HCT116 (cell line): ENCODE results near the gene KIF5C. TPM values are rescaled to one million over a fixed set of nuclear protein-coding genes. Genes with fewer than 3 reads are reported as not detected.

Experiments used
- ATAC-seq: fragments of 200-7000 bp; cut with Tn5 transposase; 2 replicates; pipeline ENCODE4 v1.9.1; 2020; ENCODE audit warnings: mild to moderate bottlenecking, moderate library complexity
- BruUV-seq: library from RNA; stranded (reverse); fragments of 400-500 nt; replicated peaks from 2 replicates; lab custom pipeline; 2021; lab: Mats Ljungman, UMichigan
- CTCF ChIA-PET: fragments of 300-600 bp; sonication (Branson Sonifier 250); formaldehyde crosslinking; loops from one replicate; lab custom pipeline; 2021; ENCODE audit warnings: antibody characterized with exemption; lab: Charles Lee
- POLR2A ChIA-PET: fragments of 300-600, 350-600 bp; sonication (Branson Sonifier 250); formaldehyde crosslinking; loops from one replicate; lab custom pipeline; 2021; ENCODE audit warnings: antibody characterized with exemption; lab: Charles Lee
- RAD21 ChIA-PET, 2 experiments: fragments of 300-600 bp; sonication (Branson Sonifier 250); formaldehyde crosslinking; loops; one replicate each; lab custom pipeline; 2023; ENCODE audit warnings: low total read pairs in 2 of 2; ENCODE audit not compliant: uncharacterized antibody in 2 of 2, unreplicated experiment in 2 of 2, low non-redundant PET in 1 of 2; lab: Charles Lee
- DNase-seq: peaks from one replicate; pipeline ENCODE4 v3.0.0-alpha.2; 2010; ENCODE audit warnings: low read depth, low spot score
- H2AFZ ChIP-seq: fragments of 200-600 bp; shearing (Covaris generic), sonication (generic); 2 replicates; pipeline ENCODE4 v1.6.1; 2017; ENCODE audit warnings: low read depth, mixed run types, mixed read lengths, antibody characterized with exemption, low read length; ENCODE audit not compliant: poor library complexity, severe bottlenecking
- H3K27ac ChIP-seq: 2 replicates; pipeline ENCODE4 v1.5.1; 2012; ENCODE audit warnings: low read depth, low read length
- H3K27me3 ChIP-seq: fragments of 200-600 bp; sonication (generic); 2 replicates; pipeline ENCODE4 v1.6.1; 2016; ENCODE audit warnings: mixed run types, low read length, mixed read lengths; ENCODE audit not compliant: insufficient read depth
- H3K36me3 ChIP-seq, 2 experiments: fragments of 200-500 bp in 1 of 2; fragments of 200-600 bp in 1 of 2; sonication (Bioruptor generic) in 1 of 2; sonication (generic) in 1 of 2; 2 replicates each; pipeline versions ENCODE4 v1.5.1 to v1.6.1; 2014 to 2016; ENCODE audit warnings: low read length in 2 of 2, inconsistent platforms in 1 of 2, mixed read lengths in 1 of 2, mixed run types in 1 of 2; ENCODE audit not compliant: insufficient read depth in 2 of 2, control insufficient read depth in 1 of 2
- H3K4me1 ChIP-seq, 2 experiments: fragments of 200-600 bp in 1 of 2; sonication (generic) in 1 of 2; 2 replicates each; pipeline versions ENCODE4 v1.5.1 to v1.6.1; 2012 to 2017; ENCODE audit warnings: low read length in 2 of 2, inconsistent platforms in 1 of 2, mild to moderate bottlenecking in 1 of 2, mixed read lengths in 1 of 2, mixed run types in 1 of 2, moderate library complexity in 1 of 2; ENCODE audit not compliant: insufficient read depth in 2 of 2, control insufficient read depth in 1 of 2
- H3K4me2 ChIP-seq: fragments of 200-600 bp; sonication (generic); 2 replicates; pipeline ENCODE4 v1.6.1; 2017; ENCODE audit warnings: mixed run types, low read length, mixed read lengths
- H3K4me3 ChIP-seq, 2 experiments: fragments of 200-600 bp in 1 of 2; sonication (generic) in 1 of 2; replicated peaks in 1 of 2; 2 replicates each; pipeline ENCODE4 v1.5.1; 2011 to 2016; ENCODE audit warnings: low read length in 2 of 2, control low read depth in 1 of 2, low read depth in 1 of 2, mild to moderate bottlenecking in 1 of 2, mixed read lengths in 1 of 2, mixed run types in 1 of 2
- H3K79me2 ChIP-seq: fragments of 200-600 bp; sonication (generic); 2 replicates; pipeline ENCODE4 v1.6.1; 2017; ENCODE audit warnings: mild to moderate bottlenecking, mixed run types, low read length, moderate library complexity, mixed read lengths; ENCODE audit not compliant: insufficient read depth
- H3K9ac ChIP-seq: fragments of 200-600 bp; sonication (generic); 2 replicates; pipeline ENCODE4 v1.6.1; 2016; ENCODE audit warnings: low read length, mixed read lengths
- H3K9me2 ChIP-seq: fragments of 200-600 bp; sonication (generic), shearing (Covaris generic); 2 replicates; pipeline ENCODE4 v1.6.1; 2017; ENCODE audit warnings: mixed run types, mild to moderate bottlenecking, moderate library complexity; ENCODE audit not compliant: insufficient read depth
- H3K9me3 ChIP-seq, 2 experiments: fragments of 200-500 bp in 1 of 2; fragments of 200-600 bp in 1 of 2; sonication (Bioruptor generic) in 1 of 2; sonication (generic) in 1 of 2; 2 replicates each; pipeline ENCODE4 v1.6.1; 2014 to 2017; ENCODE audit warnings: low read length in 2 of 2, mixed read lengths in 2 of 2, inconsistent platforms in 1 of 2, low read depth in 1 of 2, mild to moderate bottlenecking in 1 of 2, mixed run types in 1 of 2, moderate library complexity in 1 of 2; ENCODE audit not compliant: control insufficient read depth in 1 of 2, insufficient read depth in 1 of 2
- H4K20me1 ChIP-seq: fragments of 200-600 bp; sonication (generic), shearing (Covaris generic); 2 replicates; pipeline ENCODE4 v1.6.1; 2017; ENCODE audit warnings: mixed run types, mild to moderate bottlenecking, moderate library complexity; ENCODE audit not compliant: insufficient read depth
- CBX3 ChIP-seq: IDR thresholded peaks from 2 replicates; pipeline ENCODE4 v1.6.1; 2012; ENCODE audit warnings: low read depth
- CEBPB ChIP-seq: IDR thresholded peaks from 2 replicates; pipeline ENCODE4 v1.6.1; 2012; ENCODE audit warnings: low read depth
- ELF1 ChIP-seq: IDR thresholded peaks from 2 replicates; pipeline ENCODE4 v1.6.1; 2012; ENCODE audit warnings: low read depth, borderline replicate concordance
- EZH2 ChIP-seq: fragments of 200-600 bp; sonication (generic); IDR thresholded peaks from 2 replicates; pipeline ENCODE4 v1.6.1; 2017; ENCODE audit warnings: antibody characterized with exemption, mixed run types
- SRF ChIP-seq: IDR thresholded peaks from 2 replicates; pipeline ENCODE4 v1.6.1; 2012; ENCODE audit warnings: low read depth
- ZNF274 ChIP-seq: fragments of 200-500 bp; sonication (Bioruptor generic); IDR thresholded peaks from 2 replicates; pipeline ENCODE4 v1.6.1; 2014; ENCODE audit warnings: mild to moderate bottlenecking, low read depth, low read length, inconsistent platforms
- intact Hi-C: fragments of 100-400 bp; cut with micrococcal nuclease; formaldehyde crosslinking; loops from 2 replicates; pipeline ENCODE4 v1.10.0; 2022
- total RNA-seq: library from RNA; stranded (reverse); gene quantifications from one replicate; pipeline ENCODE4 v1.2.1, GENCODE V29; 2021; ENCODE audit not compliant: unreplicated experiment
- TF ChIP-seq, protein P1 (sequence below): IDR thresholded peaks from 2 replicates; pipeline ENCODE4 v1.6.1; 2012

KIF5C gene
- total RNA-seq, 1 experiment from 2014 or later: 6.5 TPM

DNA sequence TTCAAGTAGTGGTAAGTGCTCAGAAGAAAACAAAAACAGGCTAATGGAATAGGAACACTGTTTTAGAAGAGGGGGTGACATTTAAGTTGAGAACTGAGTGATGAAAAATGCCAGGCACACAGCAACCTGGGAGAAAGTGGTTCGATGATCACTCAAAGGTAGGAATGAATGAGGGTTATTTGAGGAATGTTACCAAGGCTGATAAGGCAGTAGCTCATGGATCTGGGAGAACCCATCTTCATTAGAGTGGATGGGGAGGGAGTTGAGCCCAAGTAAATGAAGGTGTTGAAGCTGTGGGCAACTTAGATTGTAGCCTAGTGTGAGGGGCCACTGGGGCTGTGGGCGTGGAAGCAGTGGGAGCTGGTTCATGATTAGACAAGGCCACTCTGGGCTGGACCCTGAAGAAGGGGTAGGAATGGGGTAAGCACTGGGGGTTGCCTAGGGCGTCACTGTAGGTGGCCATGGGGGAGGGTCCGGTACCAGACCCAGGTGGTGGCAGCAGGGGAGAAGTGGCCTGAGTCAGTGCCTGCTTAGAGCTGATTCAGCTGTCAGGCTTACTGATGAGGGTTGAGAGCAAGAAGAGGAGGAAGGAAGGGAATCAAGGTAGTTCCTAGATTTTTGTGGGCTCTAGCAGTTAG lies 141.0 kb downstream of the KIF5C start:
- intact Hi-C loops: no loop called here
- BruUV-seq: no TSS peak
- POLR2A ChIA-PET: no interaction called here
- CTCF ChIA-PET: interaction anchor here (0.9 to 4.0 kb wide), 5 partner anchors 18 to 557 kb away, joined by 3 to 33 read pairs (median 23); no protein-coding TSS in a partner anchor
- no peak for DNase-seq
- no peaks in the 10 kb centered on the region for H3K79me2 ChIP-seq
- H4K20me1 ChIP-seq: no peaks in the 10 kb centered on the region
- H3K36me3 ChIP-seq: no peaks in the 10 kb centered on the region; a peak in 1 of 4 replicates
- H3K27ac ChIP-seq: no peak overlapping the region
- no peaks in the 10 kb centered on the region for H3K9me2 ChIP-seq
- no peaks in the 10 kb centered on the region for H3K9me3 ChIP-seq
- RAD21 ChIA-PET: interaction anchor here (1.1 to 2.0 kb wide), 3 partner anchors 22 to 297 kb away, joined by 3 to 8 read pairs (median 5); partner anchors contain the start of gene LYPD6B (in 1 of the 2)
- H3K4me3 ChIP-seq: no peak overlapping the region
- no peak for ATAC-seq
- no peaks in the 10 kb centered on the region for H3K27me3 ChIP-seq
- H3K4me1 ChIP-seq: no peaks in the 10 kb centered on the region
- no peak overlapping the region for H3K4me2 ChIP-seq
- no peak overlapping the region for H2AFZ ChIP-seq
- no peak overlapping the region for H3K9ac ChIP-seq
- TF ChIP-seq SRF (no peak), CBX3 (no peak), CEBPB (no peak), ZNF274 (no peak), EZH2 (no peak), ELF1 (no peak)
- TF ChIP-seq, protein P1, sequence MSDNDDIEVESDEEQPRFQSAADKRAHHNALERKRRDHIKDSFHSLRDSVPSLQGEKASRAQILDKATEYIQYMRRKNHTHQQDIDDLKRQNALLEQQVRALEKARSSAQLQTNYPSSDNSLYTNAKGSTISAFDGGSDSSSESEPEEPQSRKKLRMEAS: no peak
- TF ChIP-seq, all 23 proteins: peak for 0
